Kidney glomerular epithelial cell (primary cell): Measurements from ENCODE around the gene GAB3.
A peak's percentile ranks its signal among the peaks of the same experiment; 100 is the strongest.
"Not testable (repeated sequence)": the region's sequence is repeated elsewhere in the genome, so short reads cannot be mapped to it uniquely, and the experiment has no call there.

Source experiments
- DNase-seq: peaks from one replicate; lab custom pipeline; 2025; lab: John Stamatoyannopoulos, UW

The GAB3 gene

GRCh38 chrX:154719132-154719675 lies 31.7 kb downstream of the GAB3 start:
- no peak for DNase-seq

- no peak for DNase-seq
These were observed 32.3 kb downstream of the GAB3 start for GRCh38 chrX:154718616-154719015.

GRCh38 chrX:154717824-154718223 lies 33.1 kb downstream of the GAB3 start:
- no peak for DNase-seq

GRCh38 chrX:154715825-154716224 lies 35.1 kb downstream of the GAB3 start:
- DNase-seq = no peak

GRCh38 chrX:154714925-154715324 lies 36.0 kb downstream of the GAB3 start:
- DNase-seq = peak; percentile 10

- DNase-seq = no peak
These were observed 37.8 kb downstream of the GAB3 start for GRCh38 chrX:154712781-154713740.

GRCh38 chrX:154711264-154711663 lies 39.6 kb downstream of the GAB3 start:
- DNase-seq = no peak

GRCh38 chrX:154710309-154710708 lies 40.6 kb downstream of the GAB3 start:
- DNase-seq = no peak

GRCh38 chrX:154698630-154699248 lies 52.1 kb downstream of the GAB3 start:
- DNase-seq = no peak

- no peak for DNase-seq
These were observed 54.2 kb downstream of the GAB3 start for GRCh38 chrX:154696676-154697045.

- peak; percentile 33 for DNase-seq
These were observed 54.8 kb downstream of the GAB3 start for GRCh38 chrX:154695911-154696675.

GRCh38 chrX:154693394-154693793 lies 57.5 kb downstream of the GAB3 start:
- DNase-seq = no peak

- DNase-seq = not testable (repeated sequence)
These were observed 60.4 kb downstream of the GAB3 start for GRCh38 chrX:154690438-154690837.

- DNase-seq = not testable (repeated sequence)
These were observed 78.8 kb downstream of the GAB3 start for GRCh38 chrX:154672084-154672483.

- DNase-seq = not testable (repeated sequence)
These were observed 80.0 kb downstream of the GAB3 start for GRCh38 chrX:154670848-154671247.

- DNase-seq = no peak
These were observed 89.0 kb downstream of the GAB3 start for GRCh38 chrX:154661899-154662298.

GRCh38 chrX:154661170-154661569 lies 89.7 kb downstream of the GAB3 start:
- no peak for DNase-seq

- DNase-seq = no peak
These were observed 90.3 kb downstream of the GAB3 start for GRCh38 chrX:154660541-154660940.

GRCh38 chrX:154658957-154659356 lies 91.9 kb downstream of the GAB3 start:
- no peak for DNase-seq

GRCh38 chrX:154658187-154658586 lies 92.7 kb downstream of the GAB3 start:
- no peak for DNase-seq

GRCh38 chrX:154657226-154657805 lies 93.6 kb downstream of the GAB3 start:
- no peak for DNase-seq

- DNase-seq = no peak
These were observed 95.1 kb downstream of the GAB3 start for GRCh38 chrX:154655786-154656185.
